NCI-H2081 (cell line): ENCODE measurements around the gene KCNQ1.

Source experiments
- DNase-seq, 2 experiments: peaks; one replicate each; lab custom pipeline; 2025; lab: John Stamatoyannopoulos, UW

The KCNQ1 gene

DNA sequence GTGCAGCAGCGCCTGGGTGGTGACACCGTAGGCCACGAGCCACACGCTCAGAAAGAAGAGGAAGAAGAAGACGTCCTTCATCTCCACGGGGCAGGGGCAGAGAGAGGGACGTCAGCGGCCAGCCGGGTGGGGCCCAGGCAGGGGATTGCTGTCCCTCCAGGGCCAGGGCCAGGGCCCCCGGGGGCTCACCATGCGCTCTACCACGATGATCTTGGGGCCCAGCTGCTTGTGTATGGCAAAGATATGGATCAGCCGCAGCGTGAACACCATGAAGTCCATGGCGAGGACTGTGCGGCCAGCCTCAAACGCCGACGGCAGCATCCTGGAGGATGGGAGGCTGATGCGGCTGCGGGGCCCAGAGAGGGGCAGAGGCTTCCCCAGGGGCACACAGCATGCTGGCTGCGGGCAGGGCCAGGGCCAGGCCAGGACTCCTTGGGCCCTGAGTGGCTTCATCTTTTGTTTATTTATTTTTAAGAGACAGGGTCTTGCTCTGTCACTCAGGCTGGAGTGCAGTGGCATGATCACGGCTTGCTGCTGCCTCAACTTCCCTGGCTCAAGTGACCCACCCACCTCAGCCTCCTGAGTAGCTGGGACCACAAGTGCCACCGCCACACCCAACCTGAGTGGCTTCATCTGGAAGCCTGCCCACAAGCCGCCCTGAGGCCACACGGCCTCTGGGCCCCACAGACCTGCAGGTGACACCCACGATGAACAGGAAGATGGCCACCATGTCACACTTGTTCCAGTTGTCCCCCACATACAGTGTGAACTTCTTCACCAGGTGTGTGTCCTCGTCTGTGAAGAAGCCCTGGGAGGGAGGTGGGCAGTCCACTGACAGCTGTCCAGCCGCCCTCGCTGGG, 33.1 kb upstream of the KCNQ1 start:
- DNase-seq: no peak

GRCh38 chr11:2412323-2412722, 32.5 kb upstream of the KCNQ1 start:
- DNase-seq: no peak

DNA sequence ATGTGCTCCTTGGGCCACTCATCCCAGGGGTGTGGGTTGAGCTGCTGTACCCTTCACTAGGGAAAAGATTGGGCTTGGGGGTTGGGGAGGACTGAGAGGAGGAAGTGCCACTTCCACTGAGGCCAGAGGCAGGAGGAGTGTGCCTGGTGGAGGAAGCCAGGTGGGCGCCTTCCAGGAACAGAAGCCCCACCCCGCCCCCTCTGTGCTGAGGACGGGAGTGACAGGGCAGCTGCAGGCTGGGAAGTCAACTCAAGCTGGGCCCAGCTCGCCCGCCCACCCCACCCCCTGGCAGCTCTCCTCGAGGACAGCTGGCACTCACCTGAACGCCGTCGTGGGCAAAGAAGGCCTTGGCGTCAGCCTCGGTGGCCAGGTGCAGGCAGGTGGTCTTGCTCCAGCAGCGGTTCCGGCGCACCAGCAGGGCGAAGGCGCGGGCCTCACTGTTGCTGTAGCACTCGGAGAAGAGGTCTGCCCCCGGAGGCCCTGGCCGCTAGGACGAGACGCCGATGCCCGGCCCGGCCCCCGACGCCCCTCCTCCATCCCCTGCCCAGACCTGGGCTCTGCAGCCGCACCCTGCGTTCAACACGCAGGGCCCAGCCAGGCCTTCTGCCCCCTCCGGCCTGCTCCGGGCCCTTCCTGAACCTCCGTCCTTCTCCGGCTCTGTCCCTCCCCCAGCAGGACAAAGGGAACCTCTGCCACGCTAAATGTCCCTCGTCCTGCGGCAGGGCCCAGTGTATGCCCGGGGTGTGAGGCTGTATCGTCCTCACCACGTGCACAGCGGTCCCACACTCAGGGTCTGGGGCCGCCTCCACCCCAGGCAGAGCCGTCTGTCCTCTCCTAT, 30.8 kb upstream of the KCNQ1 start:
- DNase-seq: no peak

- DNase-seq: no peak
Measured at GRCh38 chr11:2414616-2415015, 30.2 kb upstream of the KCNQ1 start.

DNA sequence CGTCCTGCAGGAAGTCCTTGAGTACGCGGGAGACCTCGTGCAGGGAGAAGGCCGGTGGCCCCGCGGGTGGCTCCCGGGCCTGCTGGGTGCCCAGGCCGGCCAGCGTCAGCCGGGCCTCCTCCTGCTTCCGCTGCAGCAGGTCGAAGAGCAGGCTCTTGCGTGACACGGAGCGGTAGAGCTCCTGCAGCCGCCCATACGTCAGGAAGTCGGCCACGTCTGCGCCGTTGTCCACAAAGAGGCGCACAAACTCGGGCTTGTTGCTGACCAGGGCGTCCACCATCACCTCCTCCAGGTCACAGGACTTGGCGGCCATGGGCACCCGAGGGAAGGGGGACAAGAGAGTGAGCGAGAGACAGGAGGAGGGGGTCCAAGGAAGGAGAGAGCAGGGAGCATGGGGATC, 29.6 kb upstream of the KCNQ1 start:
- DNase-seq: no peak

DNA sequence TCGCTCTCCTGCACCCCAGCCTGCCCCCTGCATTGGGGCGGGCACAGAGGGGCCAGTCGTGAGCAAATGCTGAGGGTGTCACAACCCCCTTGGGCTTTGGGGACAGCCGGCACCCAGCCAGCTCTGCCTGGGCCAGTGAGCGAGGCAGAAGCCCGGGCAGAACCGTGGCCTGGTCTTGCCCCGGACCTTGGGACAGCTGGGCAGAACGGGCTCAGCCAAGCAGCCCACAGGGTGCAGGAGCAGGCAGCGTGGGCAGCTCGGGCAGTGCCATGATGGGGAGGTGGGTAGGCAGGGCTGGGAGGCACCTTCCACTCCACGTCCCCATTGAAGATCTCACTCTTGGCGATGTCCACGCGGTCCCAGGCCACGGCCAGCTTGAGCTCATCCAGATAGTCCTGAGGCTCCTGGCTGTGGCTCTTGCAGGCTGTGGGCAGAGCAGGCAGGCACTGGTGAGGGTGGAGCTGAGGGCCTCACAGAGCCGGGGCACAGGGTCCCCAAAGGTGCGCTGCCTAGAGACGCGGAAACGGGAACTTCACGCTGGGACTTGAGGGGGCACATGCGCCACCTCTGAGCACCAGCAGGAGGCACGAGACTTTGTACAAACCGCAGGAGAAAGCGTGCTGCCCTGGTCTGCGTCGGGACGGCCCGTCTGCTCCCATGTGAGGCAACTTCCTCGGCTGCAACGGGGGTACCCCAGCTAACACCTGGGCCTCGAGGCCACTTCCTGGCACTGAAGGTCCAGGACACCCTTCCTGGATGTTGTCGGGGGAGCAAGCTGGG, 29.0 kb upstream of the KCNQ1 start:
- DNase-seq: no peak

DNA sequence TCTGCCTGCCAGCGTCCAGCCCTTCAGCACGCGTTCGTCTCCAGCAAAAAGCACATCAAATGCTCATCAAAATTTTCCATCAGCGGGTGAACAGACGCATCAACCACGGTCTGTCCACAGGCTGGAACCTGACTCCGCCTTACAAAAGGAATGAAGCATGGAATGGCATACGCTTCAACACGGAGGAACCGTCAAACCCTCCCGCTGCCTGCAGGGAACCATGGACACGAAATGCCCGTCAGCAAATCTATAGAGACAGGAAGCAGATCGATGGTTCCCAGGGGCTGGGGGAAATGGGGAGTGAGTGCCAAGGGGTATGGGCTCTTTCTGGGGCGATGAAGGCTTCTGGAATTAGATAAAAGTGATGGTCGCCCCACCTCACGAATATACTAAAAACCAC, 28.0 kb upstream of the KCNQ1 start:
- DNase-seq: no peak

DNA sequence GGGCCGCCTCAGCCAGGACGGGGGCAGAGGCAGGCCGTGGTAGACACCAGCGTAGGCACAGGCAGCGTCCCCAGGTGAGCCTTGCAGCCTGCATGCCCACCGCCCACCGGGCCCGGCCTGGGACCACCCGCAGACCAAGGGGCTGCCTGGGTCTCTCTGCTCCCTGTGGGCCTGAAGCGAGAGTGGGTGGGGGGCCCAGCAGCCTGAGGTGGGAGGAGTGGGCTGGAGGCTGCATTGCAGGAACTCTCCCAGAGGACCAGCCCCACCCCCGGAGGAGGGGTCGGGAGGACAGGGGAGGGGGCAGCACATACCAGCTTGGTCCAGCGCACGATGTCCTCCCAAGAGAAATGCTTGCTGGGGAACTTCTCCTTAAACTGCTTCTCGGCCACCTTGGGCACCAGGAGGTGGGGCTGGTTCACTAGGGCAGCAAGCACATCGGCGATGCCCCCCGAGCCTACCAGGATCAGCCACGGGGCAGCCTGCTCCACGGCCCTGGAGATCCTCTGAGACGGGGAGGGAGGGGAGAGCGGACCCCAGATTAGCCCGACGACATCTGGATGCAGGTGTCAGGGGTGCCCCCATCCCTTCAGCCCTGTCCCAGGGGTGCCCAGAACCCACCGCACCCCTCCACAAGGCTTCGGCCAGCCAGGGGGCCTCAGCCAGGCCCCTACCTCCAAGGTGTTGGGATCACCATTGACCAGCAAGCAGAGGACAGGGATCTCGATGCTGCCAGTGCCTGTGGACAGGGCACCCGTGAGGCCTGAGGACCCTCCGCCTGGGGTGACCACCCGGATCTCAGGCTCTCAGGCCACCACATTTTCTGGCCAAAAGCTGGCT, 26.7 kb upstream of the KCNQ1 start:
- no peak for DNase-seq

GRCh38 chr11:2418693-2419360, 26.0 kb upstream of the KCNQ1 start:
- DNase-seq: no peak

- peak; percentile 27 to 57 for DNase-seq
Measured at GRCh38 chr11:2419638-2420501, 24.9 kb upstream of the KCNQ1 start.

GRCh38 chr11:2420502-2421225, 24.1 kb upstream of the KCNQ1 start:
- peak; percentile 54 to 62 for DNase-seq

DNA sequence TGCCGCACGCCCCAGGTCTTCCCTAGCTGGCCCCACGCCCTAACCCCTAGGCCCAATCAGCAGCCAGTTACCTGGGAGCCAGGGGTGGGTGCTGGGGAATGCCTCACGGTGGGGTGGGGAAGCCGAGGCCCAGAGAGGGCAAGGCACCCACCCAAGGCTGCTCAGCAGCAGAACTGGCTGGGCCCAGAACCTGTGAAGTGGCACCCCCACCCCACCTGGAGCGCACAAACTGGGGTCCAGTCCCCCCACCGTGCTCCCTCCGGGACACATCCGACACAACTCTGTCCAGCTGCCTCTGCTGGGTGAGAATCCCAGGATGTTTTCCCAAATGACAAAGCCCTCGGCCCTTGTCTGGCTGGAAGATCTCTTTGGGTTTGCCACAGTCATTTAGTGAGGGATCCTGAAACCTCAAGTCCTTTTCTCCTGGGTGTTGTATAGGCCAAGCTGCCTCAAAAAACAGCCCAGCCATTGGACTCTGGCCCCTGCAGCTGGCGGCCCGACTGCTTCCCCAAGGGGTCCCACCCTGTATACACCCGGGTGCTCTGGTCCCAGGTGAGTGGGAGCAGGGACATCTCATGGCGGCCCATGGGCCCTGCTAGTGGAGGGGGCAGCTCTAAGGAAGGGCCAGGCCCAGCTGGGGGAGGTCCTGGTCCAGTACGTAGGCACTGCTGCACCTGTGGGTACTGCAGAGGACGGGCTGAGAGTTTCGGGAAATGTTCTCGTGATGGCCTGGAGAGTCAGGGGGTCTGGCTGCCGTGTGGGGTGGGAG, 23.4 kb upstream of the KCNQ1 start:
- DNase-seq: no peak

GRCh38 chr11:2421996-2422395, 22.8 kb upstream of the KCNQ1 start:
- DNase-seq: no peak

DNA sequence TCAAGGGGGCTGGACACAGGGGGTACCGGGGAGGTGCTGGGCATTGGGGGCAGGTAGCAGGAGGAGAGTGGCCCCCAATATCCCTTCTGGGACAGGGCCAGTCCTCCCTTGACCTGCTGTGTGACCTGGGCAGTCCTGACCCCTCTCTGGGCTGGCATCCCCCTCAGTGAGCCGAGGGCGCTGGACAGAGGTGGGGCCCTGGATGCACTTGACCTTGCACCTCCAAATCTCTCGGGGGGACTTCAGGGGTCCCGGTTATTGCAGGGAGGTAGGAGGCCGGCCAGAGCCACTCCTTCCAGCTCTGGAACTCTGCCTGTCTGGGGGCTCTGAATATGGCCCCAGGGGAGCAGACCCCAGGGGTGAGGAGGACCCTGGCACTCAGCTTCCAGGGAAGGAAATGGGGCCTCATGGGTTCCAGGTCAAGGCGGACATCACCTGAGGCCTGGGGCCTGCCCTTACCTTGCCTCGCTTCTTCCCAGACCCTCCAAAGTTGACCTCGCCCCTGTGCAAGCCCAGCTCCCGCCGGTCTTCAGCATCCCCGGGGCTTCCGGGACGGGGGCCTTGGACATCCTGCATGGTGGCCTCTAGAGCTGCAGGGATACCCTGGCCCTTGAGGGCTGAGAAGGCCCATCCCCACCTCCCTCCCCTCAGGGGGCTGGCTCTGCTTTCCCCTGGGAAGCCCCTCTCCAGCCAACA, 22.2 kb upstream of the KCNQ1 start:
- no peak for DNase-seq

DNA sequence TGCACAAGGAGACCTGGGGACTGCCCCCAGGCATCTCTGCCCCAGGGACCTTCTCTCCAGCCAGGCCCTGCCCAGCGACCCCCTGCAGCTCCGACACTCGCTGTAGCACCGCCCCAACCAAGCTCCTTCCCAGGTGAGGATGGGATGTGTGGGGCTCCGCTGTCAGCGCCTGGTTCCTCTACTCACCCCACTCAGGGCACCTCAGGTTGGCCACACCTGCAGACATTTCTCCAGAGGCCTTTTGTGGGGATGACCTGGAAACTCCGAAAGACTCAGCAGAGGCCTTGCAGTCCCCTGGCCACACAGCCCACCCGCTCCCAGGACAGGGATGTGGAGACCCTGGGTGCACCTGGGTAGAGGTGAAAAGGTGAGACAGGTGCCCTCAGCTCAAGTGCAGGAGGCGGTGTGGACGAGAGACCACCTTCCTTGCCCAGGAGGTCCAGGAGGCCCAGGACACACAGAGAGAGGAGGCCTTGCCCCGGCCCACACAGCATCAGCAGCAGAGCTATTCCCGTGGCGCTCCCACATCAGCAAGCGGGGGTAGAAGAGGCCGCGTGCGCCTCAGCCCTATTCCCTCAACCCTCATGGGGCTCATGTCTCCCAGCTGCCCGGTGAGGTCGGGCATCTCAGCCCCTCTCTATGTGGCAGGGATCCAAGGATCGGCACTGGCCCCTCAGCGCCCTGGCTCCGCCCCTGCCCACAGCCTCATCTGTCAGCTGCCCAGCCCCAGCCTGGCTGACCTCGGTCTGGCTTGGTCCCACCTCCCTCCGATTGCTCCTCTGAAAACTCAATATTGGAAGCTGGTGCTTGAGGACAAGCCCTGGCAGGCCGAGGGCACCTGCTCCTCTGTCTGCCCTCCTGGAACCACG, 21.4 kb upstream of the KCNQ1 start:
- DNase-seq: no peak

DNA sequence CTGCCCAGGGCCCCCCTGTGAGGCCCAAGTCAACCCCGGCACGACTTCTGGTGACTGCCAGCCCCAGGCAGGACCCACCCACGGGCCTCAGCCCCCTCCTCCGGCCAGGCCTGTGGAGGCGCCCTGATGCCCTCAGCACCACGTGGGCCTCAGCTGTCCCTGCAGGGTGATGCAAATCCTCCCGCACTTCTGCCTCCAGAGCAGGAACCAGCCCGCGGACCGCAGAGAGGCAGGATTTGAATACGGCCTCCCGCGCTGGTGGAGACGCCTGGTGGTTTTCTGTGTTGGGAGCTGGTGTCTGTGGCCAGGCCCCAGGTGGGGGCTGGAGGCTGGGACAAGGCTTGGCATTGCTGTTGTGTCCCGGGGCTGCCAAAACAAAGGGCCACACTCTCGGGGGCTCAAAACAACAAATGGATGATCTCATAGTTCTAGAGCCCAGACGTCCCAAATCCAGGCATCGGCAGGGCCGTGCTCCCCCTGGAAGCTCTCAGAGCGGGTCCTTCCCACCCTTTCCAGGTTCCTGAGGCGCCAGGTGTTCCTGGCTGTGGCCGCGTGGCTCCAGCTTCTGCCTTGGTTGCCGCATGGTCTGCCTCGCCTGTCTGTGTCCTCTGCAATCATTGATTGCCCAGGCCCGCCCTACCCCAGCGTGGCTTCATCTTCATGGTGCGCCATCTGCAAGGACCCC, 19.9 kb upstream of the KCNQ1 start:
- no peak for DNase-seq
